WI38 (cell line): Measurements from ENCODE around the gene SCN8A.
"Not testable (repeated sequence)": the region's sequence is repeated elsewhere in the genome, so short reads cannot be mapped to it uniquely, and the experiment has no call there.

ENCODE experiments used
- H3K4me3 ChIP-seq: 2 replicates; pipeline ENCODE4 v1.5.1; 2011; ENCODE audit warnings: low read depth, mild to moderate bottlenecking, control low read depth, low read length
- TF ChIP-seq, protein P1 (sequence below): IDR thresholded peaks from 2 replicates; pipeline ENCODE4 v1.5.1; 2012; ENCODE audit warnings: low read depth, mild to moderate bottlenecking, control low read depth, low read length

SCN8A gene

GRCh38 chr12:51636581-51636980, 45.5 kb downstream of the SCN8A start:
- TF ChIP-seq, protein P1, sequence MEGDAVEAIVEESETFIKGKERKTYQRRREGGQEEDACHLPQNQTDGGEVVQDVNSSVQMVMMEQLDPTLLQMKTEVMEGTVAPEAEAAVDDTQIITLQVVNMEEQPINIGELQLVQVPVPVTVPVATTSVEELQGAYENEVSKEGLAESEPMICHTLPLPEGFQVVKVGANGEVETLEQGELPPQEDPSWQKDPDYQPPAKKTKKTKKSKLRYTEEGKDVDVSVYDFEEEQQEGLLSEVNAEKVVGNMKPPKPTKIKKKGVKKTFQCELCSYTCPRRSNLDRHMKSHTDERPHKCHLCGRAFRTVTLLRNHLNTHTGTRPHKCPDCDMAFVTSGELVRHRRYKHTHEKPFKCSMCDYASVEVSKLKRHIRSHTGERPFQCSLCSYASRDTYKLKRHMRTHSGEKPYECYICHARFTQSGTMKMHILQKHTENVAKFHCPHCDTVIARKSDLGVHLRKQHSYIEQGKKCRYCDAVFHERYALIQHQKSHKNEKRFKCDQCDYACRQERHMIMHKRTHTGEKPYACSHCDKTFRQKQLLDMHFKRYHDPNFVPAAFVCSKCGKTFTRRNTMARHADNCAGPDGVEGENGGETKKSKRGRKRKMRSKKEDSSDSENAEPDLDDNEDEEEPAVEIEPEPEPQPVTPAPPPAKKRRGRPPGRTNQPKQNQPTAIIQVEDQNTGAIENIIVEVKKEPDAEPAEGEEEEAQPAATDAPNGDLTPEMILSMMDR: no peak
- H3K4me3 ChIP-seq: no peak overlapping the region

GRCh38 chr12:51636986-51637385, 46.0 kb downstream of the SCN8A start:
- TF ChIP-seq, protein P1: no peak
- no peak overlapping the region for H3K4me3 ChIP-seq

DNA sequence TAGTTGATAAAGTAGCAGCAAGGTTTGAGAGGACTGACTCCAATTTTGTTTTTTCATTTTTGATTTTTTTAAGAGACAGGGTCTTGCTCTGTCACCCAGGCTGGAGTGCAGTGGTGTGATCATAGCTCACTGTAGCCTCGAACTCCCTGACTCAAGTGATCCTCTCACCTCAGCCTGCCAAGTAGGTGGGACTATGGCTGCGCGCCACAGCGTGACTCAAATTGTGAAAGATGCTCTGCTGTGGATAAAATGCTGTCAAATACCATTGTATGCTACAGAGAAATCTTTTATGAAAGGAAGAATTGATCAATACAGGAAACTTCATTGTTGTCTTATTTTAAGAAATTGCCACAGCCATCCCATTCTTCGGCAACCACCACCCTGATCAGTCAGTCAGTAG, 48.3 kb downstream of the SCN8A start:
- H3K4me3 ChIP-seq: no peak overlapping the region
- TF ChIP-seq, protein P1: no peak

DNA sequence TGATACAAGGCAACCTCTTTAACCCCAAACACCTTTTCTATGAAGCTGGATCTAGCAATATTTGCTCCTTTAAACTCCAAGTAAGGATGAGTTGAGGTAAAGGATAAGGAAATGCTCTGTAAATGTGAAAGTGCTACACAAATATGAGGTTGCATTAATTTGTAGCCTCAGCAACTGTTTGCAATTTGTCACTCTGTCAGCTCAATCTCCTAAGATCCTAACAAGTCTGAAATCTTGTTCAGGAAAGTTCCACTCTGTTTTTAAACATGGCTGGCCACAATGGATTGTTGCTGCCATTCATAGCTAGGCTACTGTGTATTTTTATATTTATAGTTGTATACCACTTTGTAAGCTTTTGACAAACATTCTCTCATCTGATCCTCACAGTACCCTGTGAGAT, 51.3 kb downstream of the SCN8A start:
- TF ChIP-seq, protein P1: no peak
- H3K4me3 ChIP-seq: no peak overlapping the region

DNA sequence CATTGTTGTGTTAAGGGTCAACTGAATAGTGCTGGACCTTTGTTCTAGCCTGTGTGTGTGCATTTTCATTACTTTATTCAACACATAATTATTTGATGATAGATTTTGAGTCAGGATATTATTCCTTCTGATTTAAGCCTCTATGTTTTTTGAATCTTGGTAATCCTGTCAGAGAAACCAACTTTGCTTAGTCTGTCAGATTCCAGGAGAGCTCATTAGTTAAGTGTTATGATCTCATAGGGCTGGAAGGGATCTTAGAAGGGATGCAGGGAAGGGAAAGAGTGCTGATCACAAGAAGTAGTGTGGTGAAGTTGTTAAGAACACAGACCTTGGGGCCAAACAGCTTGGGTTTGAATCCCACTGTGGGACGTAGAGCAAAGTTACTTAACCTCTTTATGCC, 52.9 kb downstream of the SCN8A start:
- TF ChIP-seq, protein P1: no peak
- H3K4me3 ChIP-seq: no peak overlapping the region

DNA sequence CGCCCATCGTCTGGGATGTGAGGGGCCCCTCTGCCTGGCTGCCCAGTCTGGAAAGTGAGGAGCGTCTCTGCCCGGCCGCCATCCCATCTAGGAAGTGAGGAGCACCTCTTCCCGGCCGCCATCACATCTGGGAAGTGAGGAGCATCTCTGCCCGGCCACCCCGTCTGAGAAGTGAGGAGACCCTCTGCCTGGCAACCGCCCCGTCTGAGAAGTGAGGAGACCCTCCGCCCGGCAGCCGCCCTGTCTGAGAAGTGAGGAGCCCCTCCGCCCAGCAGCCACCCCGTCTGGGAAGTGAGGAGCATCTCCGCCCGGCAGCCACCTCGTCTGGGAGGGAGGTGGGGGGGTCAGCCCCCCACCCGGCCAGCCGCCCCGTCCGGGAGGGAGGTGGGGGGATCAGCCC, 53.7 kb downstream of the SCN8A start:
- not testable (repeated sequence) for H3K4me3 ChIP-seq

GRCh38 chr12:51645961-51646360, 54.9 kb downstream of the SCN8A start:
- TF ChIP-seq, protein P1: no peak
- no peak overlapping the region for H3K4me3 ChIP-seq

GRCh38 chr12:51647647-51648046, 56.6 kb downstream of the SCN8A start:
- no peak overlapping the region for H3K4me3 ChIP-seq
- TF ChIP-seq, protein P1: no peak
